Measurements from ENCODE around the gene ATXN1.

GRCh38 chr6:16728513-16729182 is 32.6 kb downstream of the ATXN1 start:
- TF ChIP-seq SNAI2 (CRISPR knock-in tag; IDR thresholded peaks at IDR 0.05) (no peak), ARNTL (CRISPR knock-in tag; IDR thresholded peaks at IDR 0.05; ENCODE audit: borderline replicate concordance, low read depth) (no peak), CREB5 (CRISPR knock-in tag; IDR thresholded peaks at IDR 0.05; ENCODE audit: low read depth) (no peak), CSRNP3 (CRISPR knock-in tag; IDR thresholded peaks at IDR 0.05) (no peak), CSDC2 (CRISPR knock-in tag; IDR thresholded peaks at IDR 0.05) (no peak)
